GM18861 (cell line): ENCODE data around the gene UBE2Q2.

Experiments used
- ATAC-seq: cut with Tn5 transposase; IDR thresholded peaks from one replicate; pipeline ENCODE4 v1.9.1; 2021; ENCODE audit not compliant: unreplicated experiment

UBE2Q2 gene

DNA sequence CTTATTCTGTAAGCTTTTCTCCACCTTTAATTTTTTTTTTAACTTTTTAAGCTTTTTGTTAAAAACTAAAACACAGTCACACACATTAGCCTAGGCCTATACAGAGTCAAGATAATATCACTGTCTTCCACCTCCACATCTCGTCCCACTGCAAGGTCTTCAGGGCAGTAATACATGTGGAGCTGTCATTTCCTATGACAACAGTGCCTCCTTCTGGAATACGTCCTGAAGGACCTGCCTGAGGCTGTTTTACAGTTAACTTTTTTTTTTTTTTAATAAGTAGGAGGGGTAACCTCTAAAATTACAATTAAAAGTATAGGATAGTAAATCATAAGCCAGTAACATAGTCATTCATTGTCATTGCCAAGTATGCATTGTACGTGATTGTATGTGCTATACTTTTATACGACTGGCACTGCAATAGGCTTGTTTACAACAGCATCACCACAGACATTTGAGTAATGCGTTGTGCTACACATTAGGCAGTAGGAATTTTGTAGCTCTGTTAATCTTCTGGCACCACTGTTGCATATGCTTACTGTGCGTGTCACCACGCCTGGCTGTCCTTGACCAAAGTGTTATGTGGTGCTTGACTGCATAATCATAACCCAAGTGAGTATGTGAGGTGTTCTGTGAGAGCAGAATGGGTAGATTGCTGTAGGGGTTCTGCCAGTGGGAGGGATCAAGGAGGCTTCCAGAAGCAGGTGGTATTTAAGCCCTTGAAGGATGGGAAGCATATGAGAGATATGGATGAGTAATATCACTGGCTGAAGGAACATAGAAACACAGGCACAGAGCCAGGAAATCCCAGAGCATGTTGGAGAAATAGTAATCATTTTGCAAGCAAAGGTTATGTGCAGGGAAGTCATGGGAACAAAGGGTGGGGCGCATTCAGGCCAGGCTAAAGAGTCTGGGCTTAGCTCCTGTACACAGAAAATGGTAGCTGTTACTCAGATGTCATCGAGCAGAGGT lies 78.8 kb downstream of the UBE2Q2 start:
- no peak for ATAC-seq

DNA sequence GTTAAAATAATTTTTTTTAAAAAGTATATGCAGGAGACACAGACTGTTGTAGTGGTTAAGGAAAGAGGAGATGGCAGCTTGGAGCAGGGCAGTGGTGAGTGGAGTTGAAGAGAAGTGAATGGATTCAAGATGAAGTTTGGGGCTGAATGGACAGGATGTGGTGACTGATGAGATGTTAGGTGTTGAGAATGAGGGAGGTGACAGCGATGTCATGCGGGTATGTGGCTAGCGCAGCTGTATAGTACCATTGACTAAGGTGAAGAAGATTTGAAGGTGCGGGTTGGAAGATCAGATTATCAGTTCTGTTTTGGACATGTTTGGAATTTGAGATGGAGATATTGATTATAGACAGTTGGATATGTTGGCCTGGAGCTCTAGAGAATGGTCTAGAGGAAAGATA lies 80.5 kb downstream of the UBE2Q2 start:
- ATAC-seq, result no peak

DNA sequence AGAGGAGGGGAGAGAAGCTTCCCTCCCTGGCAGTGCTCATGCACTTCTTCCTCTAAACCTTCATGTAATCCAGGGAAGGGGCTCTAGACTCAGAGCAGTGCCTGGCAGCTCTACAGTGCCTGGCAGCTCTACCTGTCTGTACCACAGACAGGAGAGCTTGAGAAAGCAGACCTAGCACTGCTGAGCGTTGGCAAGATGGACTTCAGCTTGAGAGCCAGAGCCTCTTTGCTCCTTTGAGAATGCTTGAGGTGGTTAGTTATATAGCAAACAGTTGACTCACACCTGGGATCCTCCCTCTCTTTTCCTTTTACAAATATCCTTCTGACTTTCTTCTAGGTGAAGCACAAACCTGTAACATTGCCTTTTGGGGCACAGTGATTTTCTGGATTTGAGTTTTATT lies 81.3 kb downstream of the UBE2Q2 start:
- ATAC-seq, result no peak

DNA sequence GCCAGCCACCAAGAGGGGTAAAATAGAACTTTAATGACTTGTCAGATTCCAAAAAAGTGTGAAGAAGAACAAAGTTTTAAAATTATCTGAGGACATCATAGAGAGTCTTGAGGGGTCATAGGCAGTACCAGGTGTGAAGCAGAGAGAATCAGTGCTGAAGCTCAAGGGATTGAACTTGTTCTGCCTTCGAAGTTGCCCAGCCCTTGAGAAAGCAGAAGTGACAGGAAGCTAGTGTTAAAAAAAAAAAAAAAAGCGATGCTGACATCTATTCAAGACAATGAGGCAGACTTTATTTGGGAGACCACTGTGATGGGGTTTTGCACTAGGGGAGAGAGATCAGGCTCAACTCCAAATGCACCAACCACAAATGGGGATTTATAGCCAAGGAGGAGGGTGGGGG lies 82.2 kb downstream of the UBE2Q2 start:
- ATAC-seq, result no peak

DNA sequence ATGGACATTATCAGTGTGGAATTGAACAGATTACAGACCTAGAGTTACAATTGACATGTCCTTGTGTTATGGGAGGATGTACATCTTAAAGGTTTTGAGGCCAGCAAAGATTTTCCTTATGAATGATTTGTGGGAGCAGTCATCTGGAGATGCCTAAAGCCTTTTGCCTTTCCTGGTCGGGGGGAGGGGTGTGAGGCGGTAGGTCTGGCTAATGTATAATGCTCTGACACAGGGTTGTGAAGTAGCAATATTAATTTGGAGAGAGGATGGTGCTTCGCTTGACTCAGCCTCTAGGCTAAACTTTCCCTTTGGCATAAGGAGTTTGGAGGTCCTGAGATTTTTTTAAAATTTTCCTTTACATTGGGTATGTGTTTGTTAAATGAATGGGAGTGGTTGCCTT lies 83.7 kb downstream of the UBE2Q2 start:
- no peak for ATAC-seq

DNA sequence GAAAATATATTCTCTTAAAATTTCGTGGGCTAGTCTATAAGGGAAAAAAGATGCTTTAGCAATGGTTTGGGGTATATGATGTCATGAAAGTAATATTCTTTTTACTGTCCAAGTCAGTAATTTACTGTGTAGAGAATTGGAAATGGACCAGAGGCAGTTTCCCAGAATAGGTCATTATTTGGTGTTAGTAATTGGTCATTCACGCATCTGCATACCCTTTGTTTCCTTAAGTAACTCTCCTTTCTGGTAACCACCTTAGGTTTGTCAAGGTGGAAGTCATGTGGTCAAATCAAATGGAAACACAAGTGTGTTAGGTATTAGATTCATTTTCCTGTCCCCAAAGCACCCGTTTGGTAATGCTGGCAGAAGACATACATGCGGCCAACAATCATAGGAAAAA lies 84.4 kb downstream of the UBE2Q2 start:
- ATAC-seq, result peak; percentile 42

DNA sequence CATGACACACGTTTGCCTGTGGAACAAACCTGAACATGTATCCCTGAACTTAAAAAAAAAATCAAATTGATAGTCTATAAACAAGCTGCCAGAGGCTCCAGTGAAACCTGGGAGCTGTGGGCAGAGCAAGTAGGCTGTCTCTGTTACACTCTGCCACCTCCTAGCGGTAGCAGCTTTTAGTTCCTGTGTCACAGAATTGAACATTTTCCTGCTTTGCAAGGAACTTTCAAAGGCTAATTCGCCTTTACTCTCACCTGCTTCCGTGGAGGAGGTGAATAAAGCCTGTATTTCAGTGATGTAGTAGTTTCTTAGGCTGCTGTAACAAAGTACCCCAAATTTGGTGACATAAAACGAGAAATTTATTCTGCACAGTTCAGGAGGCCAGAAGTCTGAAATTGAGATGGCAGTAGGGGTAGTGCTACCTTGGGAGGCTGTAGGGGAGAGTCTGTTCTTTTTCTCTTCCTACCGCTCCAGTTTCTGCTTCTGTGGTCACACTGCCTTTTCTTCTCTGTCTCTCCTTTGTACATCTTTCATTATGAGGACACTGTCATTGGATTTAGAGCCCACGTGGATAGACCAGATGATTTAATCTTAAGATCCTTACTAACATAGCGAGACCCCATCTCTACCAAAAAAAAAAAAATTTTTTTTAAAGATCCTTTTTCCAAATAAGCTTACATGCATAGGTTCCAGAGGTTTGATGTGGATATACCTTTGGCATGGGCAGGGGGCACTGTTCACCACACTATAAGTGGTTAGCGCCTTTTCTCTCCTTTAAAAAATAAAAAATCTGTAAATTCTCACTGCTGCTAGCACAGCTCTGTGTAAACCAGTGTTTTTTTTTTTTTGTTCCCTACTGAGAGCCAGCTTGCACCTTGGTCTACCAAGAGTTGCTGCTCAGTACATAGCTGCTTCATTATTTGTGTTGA lies 85.7 kb downstream of the UBE2Q2 start:
- ATAC-seq, result no peak

DNA sequence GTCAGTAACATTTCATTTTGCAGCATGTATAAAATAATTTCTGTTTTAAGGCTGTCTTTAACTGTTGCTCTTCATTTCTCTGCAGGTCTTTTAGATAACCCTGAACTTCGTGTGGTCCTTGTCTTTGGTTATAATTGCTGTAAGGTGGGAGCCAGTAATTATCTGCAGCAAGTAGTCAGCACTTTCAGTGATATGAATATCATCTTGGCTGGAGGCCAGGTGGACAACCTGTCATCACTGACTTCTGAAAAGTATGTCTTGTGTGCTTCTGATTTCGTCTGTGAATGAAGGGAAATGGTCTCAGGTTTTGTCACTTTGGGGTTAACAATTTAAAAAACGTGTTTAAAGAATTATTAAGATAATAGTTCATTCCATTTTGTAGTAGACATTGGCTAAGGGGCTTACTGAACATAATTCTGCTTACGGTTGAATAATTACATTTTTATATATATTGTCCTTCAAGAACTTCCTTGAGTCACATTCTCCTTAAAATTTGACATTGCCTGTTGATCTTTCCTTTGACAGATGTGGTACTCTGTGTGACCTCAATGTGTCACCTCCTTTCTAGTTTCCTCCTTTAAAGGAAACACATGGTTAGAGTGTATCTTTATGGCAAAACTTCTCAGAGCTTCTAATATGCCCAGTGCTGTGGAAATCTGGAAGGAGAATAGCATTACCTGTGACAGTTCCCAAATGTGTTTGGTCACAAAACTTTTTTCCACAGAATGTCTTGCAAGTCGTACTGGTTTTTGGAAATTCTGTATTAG lies 86.7 kb downstream of the UBE2Q2 start:
- ATAC-seq, result no peak

DNA sequence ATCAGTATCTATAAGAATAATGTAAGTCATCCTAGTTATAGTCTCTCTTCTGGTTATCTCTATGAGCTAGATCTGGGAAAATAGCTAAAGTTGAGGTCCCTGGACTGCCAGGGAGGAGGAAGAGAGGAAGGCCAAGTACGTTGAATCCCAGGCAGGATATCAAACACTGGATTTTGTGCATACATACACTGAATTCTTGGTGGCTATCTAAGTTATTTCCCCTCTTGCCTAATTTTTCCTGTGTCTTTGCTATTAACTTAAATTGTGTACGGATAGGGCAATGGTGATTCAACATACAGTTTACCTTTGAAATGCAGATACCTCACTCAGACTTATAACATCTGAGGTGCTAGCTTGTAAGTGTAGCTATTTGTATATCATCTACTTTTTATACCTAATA lies 87.6 kb downstream of the UBE2Q2 start:
- ATAC-seq, result no peak

DNA sequence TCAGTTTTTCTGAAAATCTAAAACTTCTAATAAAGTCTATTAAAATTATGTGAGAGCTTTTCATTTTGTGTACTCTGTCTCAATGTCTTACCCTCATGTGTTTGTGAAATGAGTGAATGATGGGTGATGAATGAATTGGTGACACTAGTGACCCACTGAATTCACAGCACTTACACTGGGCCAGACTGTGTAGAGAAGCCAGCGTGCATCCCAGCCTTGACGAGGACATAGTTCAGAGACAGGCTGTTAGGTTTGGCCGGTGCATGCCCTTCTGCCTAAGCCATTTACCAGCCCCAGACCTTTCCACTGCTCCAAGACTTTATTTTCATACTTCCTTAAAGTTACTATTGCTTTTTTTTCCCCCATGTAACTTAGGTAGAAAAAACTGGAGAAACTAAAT lies 99.2 kb downstream of the UBE2Q2 start:
- ATAC-seq, result no peak

DNA sequence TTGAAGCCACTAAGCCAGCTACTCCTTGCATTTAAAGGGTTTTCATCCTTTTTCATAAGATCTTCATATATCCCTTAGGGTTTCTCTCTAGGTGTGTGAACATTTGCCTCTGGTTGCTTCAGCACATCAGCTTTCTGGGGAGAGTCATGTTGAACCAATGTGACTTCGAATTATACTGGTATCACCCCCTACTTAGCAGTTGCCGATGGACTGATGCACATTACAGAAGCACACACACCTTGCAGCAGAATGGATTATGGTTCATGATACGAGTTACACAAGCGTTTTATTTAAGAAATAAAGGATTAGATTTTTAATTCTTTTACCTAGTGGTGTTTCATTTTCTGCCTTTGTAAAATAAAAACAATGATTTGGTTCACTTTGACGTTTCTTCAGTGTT lies 100.0 kb downstream of the UBE2Q2 start:
- ATAC-seq, result no peak

DNA sequence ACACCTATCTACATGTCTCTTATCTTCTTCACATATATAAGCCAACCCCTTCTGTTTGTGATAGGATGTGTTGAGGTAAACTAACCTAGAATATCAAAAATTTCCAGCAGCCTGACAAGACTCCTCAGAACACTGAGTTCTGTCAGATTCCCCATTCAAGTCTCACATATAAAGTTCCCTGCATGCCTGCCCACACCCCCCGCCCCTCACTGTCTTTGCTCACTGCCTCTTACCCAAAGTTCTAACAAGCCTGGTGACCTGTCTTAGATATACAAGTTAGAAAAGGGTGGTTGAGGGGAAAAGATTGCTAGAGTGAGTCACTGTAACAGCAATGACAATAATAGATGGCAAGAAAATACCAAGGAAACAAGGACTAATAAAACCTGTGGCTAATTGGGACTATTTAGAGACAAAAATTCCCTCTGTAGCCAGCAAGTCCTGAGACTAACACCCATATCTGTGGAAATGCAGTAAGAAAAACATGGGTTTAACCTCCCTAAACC lies 100.5 kb downstream of the UBE2Q2 start:
- ATAC-seq, result no peak

DNA sequence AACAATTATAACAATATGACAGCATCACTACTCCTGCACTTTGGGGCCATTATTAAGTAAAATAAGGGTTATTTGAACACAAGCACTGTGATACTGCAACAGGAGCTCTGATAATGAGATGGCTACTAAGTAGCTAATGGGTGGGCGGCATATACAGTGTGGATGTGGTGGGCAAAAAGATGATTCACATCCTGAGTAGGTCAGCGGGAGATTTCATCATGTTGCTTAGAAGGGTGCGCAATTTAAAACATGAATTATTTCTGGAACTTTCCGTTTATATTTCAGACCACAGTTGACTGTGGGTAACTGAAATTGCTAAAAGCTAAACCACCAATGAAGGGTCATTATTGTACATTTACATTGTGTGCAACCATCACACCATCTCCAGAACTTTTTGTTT lies 102.7 kb downstream of the UBE2Q2 start:
- no peak for ATAC-seq

DNA sequence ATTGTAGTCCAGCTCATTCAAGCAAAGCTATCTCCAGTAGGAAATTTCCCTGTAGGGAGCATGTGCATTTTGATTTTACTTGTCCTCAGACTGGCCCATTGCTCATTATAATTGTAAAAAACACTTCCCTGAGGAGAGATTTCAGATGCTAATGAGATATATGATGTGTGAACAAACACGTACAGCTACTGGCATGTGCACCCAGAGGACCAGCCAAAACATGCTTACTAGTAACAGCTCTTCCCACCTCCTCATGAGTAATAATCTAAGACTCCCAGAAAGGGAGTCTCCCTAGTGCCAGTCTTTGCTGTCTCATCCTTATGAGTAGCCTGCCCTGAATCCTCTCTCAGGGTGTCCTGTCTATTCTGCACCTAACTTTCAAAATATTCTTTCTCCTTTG lies 103.8 kb downstream of the UBE2Q2 start:
- ATAC-seq, result no peak

DNA sequence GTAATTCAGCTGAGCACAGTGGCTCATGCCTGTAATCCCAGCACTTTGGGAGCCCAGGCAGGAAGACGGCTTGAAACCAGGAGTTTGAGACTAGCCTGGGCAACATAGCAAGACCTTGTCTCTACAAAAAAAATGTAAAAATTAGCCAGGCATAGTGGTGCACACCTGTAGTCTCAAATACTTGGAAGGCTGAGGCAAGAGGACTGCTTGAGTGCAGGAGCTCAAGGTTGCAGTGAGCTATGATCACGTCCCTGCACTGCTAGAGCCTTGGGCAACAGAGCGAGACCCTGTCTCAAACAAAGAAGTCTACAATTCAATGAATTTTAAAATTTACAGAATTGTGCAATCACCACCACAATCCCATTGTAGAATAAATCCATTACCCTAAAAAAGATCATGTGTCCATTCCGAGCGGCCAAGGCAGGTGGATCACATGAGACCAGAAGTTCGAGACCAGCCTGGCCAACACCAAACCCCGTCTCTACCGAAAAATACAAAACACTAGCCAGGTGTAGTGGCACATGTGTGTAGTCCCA lies 105.6 kb downstream of the UBE2Q2 start:
- no peak for ATAC-seq
